Measurements from ENCODE around the gene ELMO1.

ELMO1 gene, protein sequence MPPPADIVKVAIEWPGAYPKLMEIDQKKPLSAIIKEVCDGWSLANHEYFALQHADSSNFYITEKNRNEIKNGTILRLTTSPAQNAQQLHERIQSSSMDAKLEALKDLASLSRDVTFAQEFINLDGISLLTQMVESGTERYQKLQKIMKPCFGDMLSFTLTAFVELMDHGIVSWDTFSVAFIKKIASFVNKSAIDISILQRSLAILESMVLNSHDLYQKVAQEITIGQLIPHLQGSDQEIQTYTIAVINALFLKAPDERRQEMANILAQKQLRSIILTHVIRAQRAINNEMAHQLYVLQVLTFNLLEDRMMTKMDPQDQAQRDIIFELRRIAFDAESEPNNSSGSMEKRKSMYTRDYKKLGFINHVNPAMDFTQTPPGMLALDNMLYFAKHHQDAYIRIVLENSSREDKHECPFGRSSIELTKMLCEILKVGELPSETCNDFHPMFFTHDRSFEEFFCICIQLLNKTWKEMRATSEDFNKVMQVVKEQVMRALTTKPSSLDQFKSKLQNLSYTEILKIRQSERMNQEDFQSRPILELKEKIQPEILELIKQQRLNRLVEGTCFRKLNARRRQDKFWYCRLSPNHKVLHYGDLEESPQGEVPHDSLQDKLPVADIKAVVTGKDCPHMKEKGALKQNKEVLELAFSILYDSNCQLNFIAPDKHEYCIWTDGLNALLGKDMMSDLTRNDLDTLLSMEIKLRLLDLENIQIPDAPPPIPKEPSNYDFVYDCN

DNA sequence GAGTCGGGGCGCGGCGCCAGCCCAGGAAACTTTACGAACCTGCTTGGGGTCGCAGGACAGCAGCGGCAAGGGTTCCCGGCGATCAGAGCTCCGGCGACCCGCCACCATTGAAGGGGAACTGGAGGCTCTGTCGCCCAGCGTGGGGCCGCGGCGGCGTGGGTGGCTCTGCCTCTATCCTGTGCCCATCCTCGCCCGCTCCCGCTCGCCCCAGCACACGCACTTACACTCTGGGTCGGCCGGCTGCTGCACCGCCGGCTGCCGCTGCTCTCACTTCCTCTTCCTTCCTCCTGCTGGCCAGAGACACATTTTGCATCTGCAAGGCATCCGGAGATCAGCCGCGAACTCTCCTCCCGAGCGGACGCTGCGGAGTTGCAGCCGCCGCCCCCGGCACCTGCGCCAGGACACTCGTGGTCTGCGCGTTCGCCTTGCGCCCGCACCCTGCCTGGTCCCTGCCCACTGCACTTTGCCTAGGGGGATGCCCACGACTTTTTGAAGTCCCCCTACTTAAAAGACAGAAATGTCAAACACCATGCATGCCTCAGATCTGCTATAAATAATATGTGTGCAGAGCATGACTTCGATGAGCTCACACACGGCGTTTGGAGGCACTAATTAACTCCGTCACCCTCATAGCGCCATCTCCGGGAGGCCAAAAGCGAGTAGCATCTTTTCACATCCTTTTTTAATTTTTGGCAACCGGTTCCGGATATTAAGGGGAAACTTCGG, at the start of gene ELMO1:
ELMO1 (minus strand) TSS at position 229 of the 726 bp plus-strand sequence. CDS start 106,174 bp downstream, outside the sequence.
- peak; percentile 83 for DNase-seq (ENCODE audit: low spot score)
- Histone ChIP-seq H3K4me3 (peak within 1 kb of the TSS; percentile 89), H3K27ac (peak within 1 kb of the TSS; percentile 73 to 92)
- TF ChIP-seq CTCF (IDR thresholded peaks at IDR 0.05): no peak

DNA sequence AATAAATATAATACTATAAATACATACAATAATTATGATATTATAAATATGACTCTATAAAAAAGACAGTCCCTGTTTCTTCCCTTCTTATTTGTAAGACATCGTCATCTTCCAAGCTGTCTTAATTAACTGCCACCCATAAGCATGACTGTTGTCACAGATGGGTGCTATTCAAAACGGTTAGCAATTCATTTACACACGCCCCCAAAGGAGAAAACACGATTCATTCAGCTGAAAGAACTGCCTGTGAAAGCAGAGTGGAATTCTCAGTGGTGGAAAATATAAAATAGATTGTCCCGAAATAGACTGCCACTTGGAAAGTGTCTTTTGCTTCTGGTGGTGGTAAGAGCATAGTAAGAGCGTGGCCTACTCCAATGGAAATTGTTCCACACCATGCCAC, 48.9 kb upstream of the ELMO1 start:
- H3K4me3 ChIP-seq: no peak overlapping the region
- TF ChIP-seq CTCF (IDR thresholded peaks at IDR 0.05): no peak
- DNase-seq (ENCODE audit: low spot score): no peak
- no peak overlapping the region for H3K27ac ChIP-seq

- Histone ChIP-seq H3K4me3 (no peak overlapping the region), H3K27ac (no peak overlapping the region)
- no peak for TF ChIP-seq CTCF (IDR thresholded peaks at IDR 0.05)
- no peak for DNase-seq (ENCODE audit: low spot score)
These were observed 47.0 kb upstream of the ELMO1 start for GRCh38 chr7:37495574-37496184.

DNA sequence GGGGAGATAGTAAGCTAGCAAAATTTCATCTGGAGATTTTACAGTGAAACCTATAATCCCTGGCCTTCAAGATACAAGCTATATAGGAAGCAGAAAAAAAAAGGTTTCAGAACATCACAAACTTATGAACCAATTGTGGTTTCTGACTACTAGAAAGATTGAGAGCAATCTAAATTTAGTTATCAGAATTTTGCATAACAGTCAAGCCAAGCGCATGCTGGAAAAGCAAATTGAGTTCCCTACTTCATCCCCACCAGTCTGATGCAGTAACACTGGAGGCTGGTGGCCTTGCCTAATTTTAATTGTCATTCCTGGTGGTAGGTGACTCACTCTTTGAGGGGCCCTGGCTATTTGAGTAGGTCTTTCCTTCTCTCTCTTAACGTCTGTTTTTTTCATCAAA, 46.3 kb upstream of the ELMO1 start:
- Histone ChIP-seq H3K4me3 (no peak overlapping the region), H3K27ac (no peak overlapping the region)
- DNase-seq (ENCODE audit: low spot score): no peak
- no peak for TF ChIP-seq CTCF (IDR thresholded peaks at IDR 0.05)

DNA sequence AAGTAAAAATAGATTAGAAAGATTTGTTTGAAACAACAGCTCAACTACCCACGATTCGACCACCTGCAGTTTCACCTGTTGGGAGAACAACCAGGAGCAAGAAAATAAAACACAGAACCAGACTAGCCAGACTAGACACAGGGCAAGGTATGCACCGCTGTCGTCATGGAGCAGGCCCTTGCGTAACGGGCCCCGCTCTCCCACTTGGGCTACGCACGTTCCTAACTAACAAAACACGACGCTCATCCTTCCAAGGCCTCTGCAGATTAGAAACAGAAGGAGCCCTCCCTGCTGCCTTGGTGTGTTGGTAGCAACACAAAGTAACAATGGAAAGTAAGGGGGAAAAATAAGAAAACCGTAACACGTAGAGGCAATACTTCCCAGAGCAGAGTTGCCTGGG, 45.1 kb upstream of the ELMO1 start:
- TF ChIP-seq CTCF (IDR thresholded peaks at IDR 0.05): no peak
- Histone ChIP-seq H3K4me3 (no peak overlapping the region), H3K27ac (no peak overlapping the region)
- no peak for DNase-seq (ENCODE audit: low spot score)

- Histone ChIP-seq H3K27ac (no peak overlapping the region), H3K4me3 (no peak overlapping the region)
These were observed 44.5 kb upstream of the ELMO1 start for GRCh38 chr7:37493123-37493522.

More at GRCh38 chr7:37493123-37493522, 44.5 kb upstream of the ELMO1 start:
- no peak for DNase-seq (ENCODE audit: low spot score)
- no peak for TF ChIP-seq CTCF (IDR thresholded peaks at IDR 0.05)
